HEK293 (cell line): Measurements from ENCODE around the gene GAS5.

Experiments
- CTCF ChIA-PET: fragments of 350-600 bp; formaldehyde crosslinking; extraction: SDS; loops from one replicate; lab custom pipeline; 2021; ENCODE audit warnings: antibody characterized with exemption; lab: Yijun Ruan, JAX
- POLR2A ChIA-PET: fragments of 300-600 bp; formaldehyde crosslinking; extraction: SDS; loops from one replicate; lab custom pipeline; 2020; ENCODE audit warnings: antibody characterized with exemption, inconsistent platforms; lab: Yijun Ruan, JAX
- H3K27ac ChIP-seq: fragments of 200-500 bp; sonication (Bioruptor generic); 2 replicates; pipeline ENCODE4 v1.5.1; 2014; ENCODE audit warnings: low read depth, low read length, control low read depth, inconsistent platforms; ENCODE audit errors: extremely low read depth
- H3K36me3 ChIP-seq, 2 experiments: fragments of 200-500 bp in 1 of 2; sonication (Bioruptor generic) in 1 of 2; 1 replicate in 1 of 2; 2 replicates in 1 of 2; pipeline ENCODE4 v1.5.1; 2014 to 2017; ENCODE audit warnings: inconsistent platforms in 2 of 2, low read length in 2 of 2; ENCODE audit not compliant: control insufficient read depth in 2 of 2, insufficient read depth in 1 of 2
- H3K4me1 ChIP-seq: fragments of 200-500 bp; sonication (Bioruptor generic); 2 replicates; pipeline ENCODE4 v1.5.1; 2014; ENCODE audit warnings: mild to moderate bottlenecking, low read length, inconsistent platforms; ENCODE audit not compliant: control insufficient read depth, insufficient read depth
- H3K4me3 ChIP-seq: 2 replicates; pipeline ENCODE4 v1.5.1; 2011; ENCODE audit warnings: low read depth, mild to moderate bottlenecking, control low read depth, low read length, moderate library complexity
- H3K9me3 ChIP-seq: fragments of 200-500 bp; sonication (Bioruptor generic); 2 replicates; pipeline ENCODE4 v1.5.1; 2014; ENCODE audit warnings: low read depth, low read length, inconsistent platforms; ENCODE audit not compliant: control insufficient read depth, insufficient read depth
- BCL6B ChIP-seq: fragments of 450-650 bp; formaldehyde crosslinking; IDR thresholded peaks from 2 replicates; pipeline ENCODE4 v1.5.1; 2017; ENCODE audit warnings: missing biosample characterization, missing genetic modification characterization
- GFI1B ChIP-seq: fragments of 450-650 bp; formaldehyde crosslinking; IDR thresholded peaks from 2 replicates; pipeline ENCODE4 v1.5.1; 2016; ENCODE audit warnings: missing biosample characterization, missing genetic modification characterization
- GLI2 ChIP-seq: fragments of 450-650 bp; formaldehyde crosslinking; IDR thresholded peaks from 2 replicates; pipeline ENCODE4; 2017; ENCODE audit warnings: missing biosample characterization, missing genetic modification characterization, low read depth, borderline replicate concordance
- KLF8 ChIP-seq: fragments of 450-650 bp; formaldehyde crosslinking; IDR thresholded peaks from 2 replicates; pipeline ENCODE4 v1.5.1; 2016; ENCODE audit warnings: missing biosample characterization, missing genetic modification characterization
- SP2 ChIP-seq: fragments of 450-650 bp; formaldehyde crosslinking; IDR thresholded peaks from 2 replicates; pipeline ENCODE4 v1.5.1; 2016; ENCODE audit warnings: missing biosample characterization, missing genetic modification characterization
- TCF7L2 ChIP-seq: IDR thresholded peaks from 2 replicates; pipeline ENCODE4 v1.6.1; 2011; ENCODE audit warnings: low read depth, mild to moderate bottlenecking, inconsistent platforms, low read length, moderate library complexity, borderline replicate concordance
- YY1 ChIP-seq: fragments of 450-650 bp; formaldehyde crosslinking; IDR thresholded peaks from 2 replicates; pipeline ENCODE4 v1.5.1; 2018; ENCODE audit warnings: missing biosample characterization, missing genetic modification characterization
- ZEB2 ChIP-seq: fragments of 450-650 bp; formaldehyde crosslinking; IDR thresholded peaks from 2 replicates; pipeline ENCODE4 v1.5.1; 2016; ENCODE audit warnings: missing biosample characterization, missing genetic modification characterization
- ZNF23 ChIP-seq: fragments of 450-650 bp; formaldehyde crosslinking; IDR thresholded peaks from 2 replicates; pipeline ENCODE4 v1.5.1; 2016; ENCODE audit warnings: missing biosample characterization, missing genetic modification characterization, borderline replicate concordance
- ZNF292 ChIP-seq: fragments of 450-650 bp; formaldehyde crosslinking; IDR thresholded peaks from 2 replicates; pipeline ENCODE4 v1.5.1; 2016; ENCODE audit warnings: low read depth, missing biosample characterization, missing genetic modification characterization, borderline replicate concordance
- ZNF362 ChIP-seq: fragments of 450-650 bp; formaldehyde crosslinking; IDR thresholded peaks from 2 replicates; pipeline ENCODE4 v1.5.1; 2016; ENCODE audit warnings: missing biosample characterization, missing genetic modification characterization
- ZNF513 ChIP-seq: fragments of 450-650 bp; IDR thresholded peaks from 2 replicates; pipeline ENCODE4 v1.5.1; 2018; ENCODE audit warnings: missing biosample characterization, missing genetic modification characterization
- ZNF600 ChIP-seq: fragments of 450-650 bp; formaldehyde crosslinking; IDR thresholded peaks from 2 replicates; pipeline ENCODE4 v1.5.1; 2016; ENCODE audit warnings: missing biosample characterization, missing genetic modification characterization
- ZNF664 ChIP-seq: fragments of 450-650 bp; formaldehyde crosslinking; IDR thresholded peaks from 2 replicates; pipeline ENCODE4 v1.5.1; 2016; ENCODE audit warnings: missing biosample characterization, missing genetic modification characterization
- ZNF692 ChIP-seq: fragments of 450-650 bp; formaldehyde crosslinking; IDR thresholded peaks from 2 replicates; pipeline ENCODE4 v1.5.1; 2016; ENCODE audit warnings: missing biosample characterization, missing genetic modification characterization

The GAS5 gene

GRCh38 chr1:173913111-173913510 lies 45.3 kb upstream of the GAS5 start (continued):
- TF ChIP-seq TCF7L2 (no peak), ZNF362 (no peak), GLI2 (tag by site-specific recombination) (no peak), ZEB2 (tag by site-specific recombination) (no peak), ZNF513 (tag by site-specific recombination) (no peak), ZNF23 (no peak)

GRCh38 chr1:173903827-173904531 lies 36.2 kb upstream of the GAS5 start:
- no peaks in the 10 kb centered on the region for H3K4me1 ChIP-seq
- no peak overlapping the region for H3K4me3 ChIP-seq
- H3K27ac ChIP-seq: no peak overlapping the region
- H3K9me3 ChIP-seq: no peaks in the 10 kb centered on the region
- POLR2A ChIA-PET: no interaction called here
- CTCF ChIA-PET: interaction anchor here (0.7 kb wide), 1 partner anchor 296 kb away, joined by 3 read pairs; no protein-coding TSS in a partner anchor
- TF ChIP-seq ZNF292 (tag by site-specific recombination) (no peak), YY1 (tag by site-specific recombination) (no peak), ZNF692 (tag by site-specific recombination) (no peak), GFI1B (tag by site-specific recombination) (no peak), ZNF600 (tag by site-specific recombination) (no peak), SP2 (no peak)
- H3K36me3 ChIP-seq: no peaks in the 10 kb centered on the region

GRCh38 chr1:173900992-173901391 lies 33.2 kb upstream of the GAS5 start:
- H3K9me3 ChIP-seq: no peaks in the 10 kb centered on the region
- TF ChIP-seq BCL6B: peak; percentile 69; the same call in 1 of the 2 replicates
- no peak for TF ChIP-seq KLF8 (tag by site-specific recombination)
- peak; percentile 77 for TF ChIP-seq ZNF664
- TF ChIP-seq, all 188 proteins: peak for 2
- no peak overlapping the region for H3K27ac ChIP-seq
- H3K4me3 ChIP-seq: no peak overlapping the region
- no peaks in the 10 kb centered on the region for H3K36me3 ChIP-seq
- no peaks in the 10 kb centered on the region for H3K4me1 ChIP-seq
- ChIA-PET POLR2A (interaction anchor here (0.7 kb wide), 1 partner anchor 63 kb away, joined by 3 read pairs; no protein-coding TSS in a partner anchor), CTCF (no interaction called here)
